K562 (cell line): ENCODE results near the gene SMAD3. TPM values are rescaled to one million over a fixed set of nuclear protein-coding genes. Genes with fewer than 3 reads are reported as not detected.

ENCODE experiments used
- CBX8 ChIP-seq: fragments of 200-600 bp; sonication (generic); IDR thresholded peaks from 2 replicates; pipeline ENCODE4 v1.6.1; 2012; ENCODE audit warnings: borderline replicate concordance, mixed run types, low read depth, mild to moderate bottlenecking, moderate library complexity, mixed read lengths, low read length, control low read depth, inconsistent platforms; ENCODE audit not compliant: poor library complexity, severe bottlenecking; ENCODE audit errors: extremely low read depth
- CTBP1 ChIP-seq: fragments of 450-650 bp; IDR thresholded peaks from 2 replicates; pipeline ENCODE4 v1.6.1; 2016; ENCODE audit warnings: borderline replicate concordance
- EP300 ChIP-seq: IDR thresholded peaks from 2 replicates; pipeline ENCODE4 v1.6.1; 2012; ENCODE audit warnings: low read length, improper control_type of control experiment
- ETS1 ChIP-seq: conservative IDR thresholded peaks from 2 replicates; pipeline ENCODE4 v1.6.1; 2011; ENCODE audit warnings: low read depth, mild to moderate bottlenecking, low read length; ENCODE audit not compliant: control insufficient read depth
- FOXK2 ChIP-seq, 2 experiments: fragments of 450-650 bp; IDR thresholded peaks in 1 of 2; conservative IDR thresholded peaks in 1 of 2; 2 replicates each; pipeline ENCODE4 v1.6.1; 2016; ENCODE audit warnings: low read depth in 2 of 2, mild to moderate bottlenecking in 1 of 2
- GABPA ChIP-seq: fragments of 200-800 bp; sonication (Bioruptor generic); conservative IDR thresholded peaks from 2 replicates; pipeline ENCODE4 v1.6.1; 2016; ENCODE audit warnings: low read depth, missing genetic modification characterization, missing compliant biosample characterization
- KDM2B ChIP-seq: fragments of 250-450 bp; sonication (Bioruptor Pico); IDR thresholded peaks from 2 replicates; pipeline ENCODE4 v1.8.0; 2021; ENCODE audit warnings: mild to moderate bottlenecking, moderate library complexity
- MEIS2 ChIP-seq: fragments of 450-650 bp; IDR thresholded peaks from 2 replicates; pipeline ENCODE4 v1.6.1; 2014; ENCODE audit warnings: mild to moderate bottlenecking; ENCODE audit not compliant: partially characterized antibody
- RCOR1 ChIP-seq, 2 experiments: IDR thresholded peaks; 2 replicates each; pipeline ENCODE4 v1.6.1; 2012; ENCODE audit warnings: low read depth in 2 of 2, low read length in 2 of 2, borderline replicate concordance in 1 of 2, improper control_type of control experiment in 1 of 2
- STAG1 ChIP-seq: sonication (generic); formaldehyde crosslinking; IDR thresholded peaks from 2 replicates; pipeline ENCODE4 v1.5.0; 2020; ENCODE audit warnings: missing genetic modification reagents, borderline replicate concordance
- TAF9B ChIP-seq: fragments of 450-650 bp; IDR thresholded peaks from 2 replicates; pipeline ENCODE4 v1.6.1; 2018; ENCODE audit warnings: mild to moderate bottlenecking; ENCODE audit not compliant: partially characterized antibody
- THAP7 ChIP-seq: fragments of 250-450 bp; sonication (Bioruptor Pico); IDR thresholded peaks from 2 replicates; pipeline ENCODE4 v1.5.0; 2021
- VEZF1 ChIP-seq: fragments of 200-800 bp; sonication (Bioruptor generic); IDR thresholded peaks from 2 replicates; pipeline ENCODE4 v1.6.1; 2017; ENCODE audit warnings: missing genetic modification characterization, missing compliant biosample characterization
- XRCC5 ChIP-seq: fragments of 200-400 bp; formaldehyde crosslinking; IDR thresholded peaks from 2 replicates; pipeline ENCODE4 v1.6.1; 2017; ENCODE audit warnings: low read depth, mild to moderate bottlenecking, low read length
- ZNF263 ChIP-seq: sonication (generic); formaldehyde crosslinking; IDR thresholded peaks from 2 replicates; pipeline ENCODE4 v1.8.0; 2022; ENCODE audit warnings: mild to moderate bottlenecking, missing genetic modification reagents, borderline replicate concordance
- ZNF316 ChIP-seq: fragments of 450-650 bp; IDR thresholded peaks from 2 replicates; pipeline ENCODE4 v1.6.1; 2016
- ZNF431 ChIP-seq: sonication (generic); formaldehyde crosslinking; IDR thresholded peaks from 2 replicates; pipeline ENCODE4 v1.8.0; 2022; ENCODE audit warnings: mild to moderate bottlenecking, missing genetic modification reagents
- ZNF589 ChIP-seq: fragments of 200-800 bp; sonication (Bioruptor generic); IDR thresholded peaks from 2 replicates; pipeline ENCODE4 v1.6.1; 2016; ENCODE audit warnings: low read depth, missing genetic modification characterization, missing compliant biosample characterization
- ZNF764 ChIP-seq: fragments of 250-450 bp; sonication (Bioruptor Pico); IDR thresholded peaks from 2 replicates; pipeline ENCODE4 v1.4.0; 2020; ENCODE audit warnings: low read depth, mild to moderate bottlenecking, moderate library complexity
- polyA plus RNA-seq, 8 experiments: library from polyadenylated mRNA; depleted of rRNA in 4 of 8; stranded (reverse) in 5 of 8; unstranded in 3 of 8; fragments of >200 nt; fragmentation: Nextera tagmentation in 2 of 8; fragmentation: Illumina TruSeq in 1 of 8; extraction: Ambion mirVana in 2 of 8; extraction: Trizol in 1 of 8; gene quantifications; 2 replicates each; pipeline versions ENCODE4 v1.2.1 to v1.2.3, GENCODE V29; 2011 to 2014; ENCODE audit warnings: inconsistent platforms in 1 of 8, missing spikeins in 1 of 8
- total RNA-seq, 7 experiments: library from RNA; depleted of rRNA in 6 of 7; stranded (reverse); fragments of >200 nt in 6 of 7; fragmentation: Illumina TruSeq in 2 of 7; extraction: Trizol in 2 of 7; gene quantifications; 2 replicates each; pipeline versions ENCODE4 v1.2.1 to v1.2.3, GENCODE V29; 2011 to 2021; ENCODE audit warnings: low replicate concordance in 1 of 7
- TF ChIP-seq, protein P1 (sequence below): fragments of 450-650 bp; IDR thresholded peaks from 2 replicates; pipeline ENCODE4 v1.6.1; 2016; ENCODE audit warnings: borderline replicate concordance
- TF ChIP-seq, protein P2 (sequence below), 2 experiments: fragments of 450-650 bp; conservative IDR thresholded peaks; 2 replicates each; pipeline ENCODE4 v1.6.1; 2017; ENCODE audit warnings: mild to moderate bottlenecking in 2 of 2, moderate library complexity in 2 of 2

Gene SMAD3
- total and polyA plus RNA-seq, 9 of the 15 experiments (the other 6 are each of a cell fraction or from before 2014, with no cell fraction given), result 4.3 to 39.2 (median 11.1) TPM

DNA sequence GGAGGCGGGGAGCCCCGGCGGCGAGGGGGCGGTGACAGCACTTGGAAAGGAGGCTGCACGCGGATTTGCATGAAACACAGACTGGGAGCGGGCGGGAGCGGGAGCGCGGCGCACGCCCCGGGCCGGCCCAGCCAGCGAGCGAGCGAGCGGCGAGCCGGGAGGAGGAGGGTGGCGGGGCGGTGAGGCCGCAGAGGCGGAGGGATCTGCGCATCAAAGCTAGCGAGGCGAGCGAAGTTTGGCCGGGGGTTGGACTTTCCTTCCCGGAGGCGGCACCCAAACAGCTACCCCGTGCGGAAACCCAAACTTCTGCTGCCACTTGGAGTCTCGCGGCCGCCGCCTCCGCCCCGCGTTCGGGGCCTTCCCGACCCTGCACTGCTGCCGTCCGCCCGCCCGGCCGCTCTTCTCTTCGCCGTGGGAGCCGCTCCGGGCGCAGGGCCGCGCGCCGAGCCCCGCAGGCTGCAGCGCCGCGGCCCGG lies at the start of gene SMAD3 (continued):
- TF ChIP-seq VEZF1 (CRISPR knock-in tag) (peak; percentile 54), ZNF316 (no peak), FOXK2 (conservative IDR thresholded peaks at IDR 0.05 in 1 of 2, IDR thresholded peaks at IDR 0.05 in 1 of 2; ENCODE audit: low read depth in 2 of 2) (no peak), ZNF589 (CRISPR knock-in tag) (0 out of 2 replicates have a peak, but pooled peaks have one; percentile 6), EP300 (no peak), CBX8 (no peak), KDM2B (peak; percentile 88; the same call in 1 of the 2 replicates), CTBP1 (peak; percentile 34; the same call in 1 of the 2 replicates), THAP7 (CRISPR knock-in tag) (no peak), RCOR1 (IDR thresholded peaks at IDR 0.05; ENCODE audit: borderline replicate concordance in 1 of 2, low read depth in 2 of 2, low read length in 2 of 2) (peak in 1 of 2 experiments; percentile 45; a peak in 2 of 4 replicates), MEIS2 (peak; percentile 19), ZNF764 (CRISPR knock-in tag) (no peak), GABPA (0 out of 2 replicates have a peak, but pooled peaks have one; percentile 12), TAF9B (no peak), ZNF263 (CRISPR knock-in tag) (peak; percentile 64; the same call in 1 of the 2 replicates), ZNF431 (CRISPR knock-in tag) (no peak; the same call in 1 of the 2 replicates), XRCC5 (peak; percentile 69; the same call in 1 of the 2 replicates), ETS1 (no peak; the same call in 1 of the 2 replicates), STAG1 (CRISPR knock-in tag) (no peak)
- TF ChIP-seq, protein P1, sequence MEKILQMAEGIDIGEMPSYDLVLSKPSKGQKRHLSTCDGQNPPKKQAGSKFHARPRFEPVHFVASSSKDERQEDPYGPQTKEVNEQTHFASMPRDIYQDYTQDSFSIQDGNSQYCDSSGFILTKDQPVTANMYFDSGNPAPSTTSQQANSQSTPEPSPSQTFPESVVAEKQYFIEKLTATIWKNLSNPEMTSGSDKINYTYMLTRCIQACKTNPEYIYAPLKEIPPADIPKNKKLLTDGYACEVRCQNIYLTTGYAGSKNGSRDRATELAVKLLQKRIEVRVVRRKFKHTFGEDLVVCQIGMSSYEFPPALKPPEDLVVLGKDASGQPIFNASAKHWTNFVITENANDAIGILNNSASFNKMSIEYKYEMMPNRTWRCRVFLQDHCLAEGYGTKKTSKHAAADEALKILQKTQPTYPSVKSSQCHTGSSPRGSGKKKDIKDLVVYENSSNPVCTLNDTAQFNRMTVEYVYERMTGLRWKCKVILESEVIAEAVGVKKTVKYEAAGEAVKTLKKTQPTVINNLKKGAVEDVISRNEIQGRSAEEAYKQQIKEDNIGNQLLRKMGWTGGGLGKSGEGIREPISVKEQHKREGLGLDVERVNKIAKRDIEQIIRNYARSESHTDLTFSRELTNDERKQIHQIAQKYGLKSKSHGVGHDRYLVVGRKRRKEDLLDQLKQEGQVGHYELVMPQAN, result no peak
- TF ChIP-seq, protein P2, sequence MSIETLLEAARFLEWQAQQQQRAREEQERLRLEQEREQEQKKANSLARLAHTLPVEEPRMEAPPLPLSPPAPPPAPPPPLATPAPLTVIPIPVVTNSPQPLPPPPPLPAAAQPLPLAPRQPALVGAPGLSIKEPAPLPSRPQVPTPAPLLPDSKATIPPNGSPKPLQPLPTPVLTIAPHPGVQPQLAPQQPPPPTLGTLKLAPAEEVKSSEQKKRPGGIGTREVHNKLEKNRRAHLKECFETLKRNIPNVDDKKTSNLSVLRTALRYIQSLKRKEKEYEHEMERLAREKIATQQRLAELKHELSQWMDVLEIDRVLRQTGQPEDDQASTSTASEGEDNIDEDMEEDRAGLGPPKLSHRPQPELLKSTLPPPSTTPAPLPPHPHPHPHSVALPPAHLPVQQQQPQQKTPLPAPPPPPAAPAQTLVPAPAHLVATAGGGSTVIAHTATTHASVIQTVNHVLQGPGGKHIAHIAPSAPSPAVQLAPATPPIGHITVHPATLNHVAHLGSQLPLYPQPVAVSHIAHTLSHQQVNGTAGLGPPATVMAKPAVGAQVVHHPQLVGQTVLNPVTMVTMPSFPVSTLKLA (conservative IDR thresholded peaks at IDR 0.05), result 0 out of 4 replicates have a peak, but pooled peaks of 1 of the 2 experiments have one; percentile 44
